B cell (primary cell): Measurements from ENCODE around the gene CTNNA2.

Source experiments
- CTCF ChIP-seq: fragments of 200-600 bp; IDR thresholded peaks from one replicate; pipeline ENCODE4 v1.8.0; 2022; ENCODE audit warnings: antibody characterized with exemption, mild to moderate bottlenecking
- EZH2 ChIP-seq: IDR thresholded peaks from 2 replicates; pipeline ENCODE4 v1.6.1; 2012; ENCODE audit warnings: borderline replicate concordance, low read depth, mild to moderate bottlenecking, moderate library complexity, low read length; ENCODE audit not compliant: insufficient read depth, poor library complexity, severe bottlenecking

GRCh38 chr2:80348953-80349352, 836.1 kb downstream of the CTNNA2 start:
- TF ChIP-seq CTCF (no peak), EZH2 (no peak)
